PFSK-1 (cell line): Measurements from ENCODE around the gene HSDL2.

Source experiments
- FOXP2 ChIP-seq: optimal IDR thresholded peaks from 2 replicates; pipeline ENCODE3; 2011; ENCODE audit warnings: borderline replicate concordance, control low read depth, inconsistent platforms; ENCODE audit not compliant: insufficient read depth; ENCODE audit errors: extremely low read length, extremely low read depth
- POLR2AphosphoS5 ChIP-seq: IDR thresholded peaks from 2 replicates; pipeline ENCODE4 v1.6.1; 2012; ENCODE audit warnings: low read depth, mild to moderate bottlenecking, control low read depth, low read length, moderate library complexity
- REST ChIP-seq, 2 experiments: IDR thresholded peaks; 2 replicates each; pipeline versions ENCODE4 v1.6.1 to v1.8.0; 2011 to 2012; ENCODE audit warnings: low read depth in 2 of 2, low read length in 2 of 2, control low read depth in 1 of 2, inconsistent platforms in 1 of 2, mild to moderate bottlenecking in 1 of 2, moderate library complexity in 1 of 2; ENCODE audit not compliant: insufficient read depth in 1 of 2
- SIN3A ChIP-seq: IDR thresholded peaks from 2 replicates; pipeline ENCODE4 v1.6.1; 2012; ENCODE audit warnings: mild to moderate bottlenecking, low read length, moderate library complexity, borderline replicate concordance; ENCODE audit not compliant: insufficient read depth
- TAF1 ChIP-seq: IDR thresholded peaks from 2 replicates; pipeline ENCODE4 v1.6.1; 2012; ENCODE audit warnings: low read length, control low read depth, borderline replicate concordance; ENCODE audit not compliant: insufficient read depth

Gene HSDL2

DNA sequence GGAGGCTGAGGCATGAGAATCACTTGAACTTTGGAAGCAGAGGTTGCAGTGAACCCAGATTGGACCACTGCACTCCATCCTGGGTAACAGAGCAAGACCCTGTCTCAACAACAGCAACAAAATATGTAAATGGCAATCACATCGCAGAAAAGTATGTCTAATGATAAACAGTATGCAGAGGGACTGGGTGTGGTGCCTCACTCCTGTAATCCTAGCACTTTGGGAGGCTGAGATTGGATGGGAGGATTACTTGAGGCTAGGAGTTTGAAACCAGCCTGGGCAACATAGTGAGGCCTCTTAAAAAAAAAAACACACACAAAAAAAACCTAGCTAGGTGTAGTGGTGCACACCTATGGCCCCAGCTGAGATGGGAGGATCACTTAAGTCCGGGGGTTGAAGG lies 40.3 kb downstream of the HSDL2 start:
- TF ChIP-seq POLR2AphosphoS5 (no peak), FOXP2 (no peak), SIN3A (no peak), TAF1 (no peak), REST (IDR thresholded peaks at IDR 0.05; ENCODE audit: insufficient read depth in 1 of 2, low read depth in 2 of 2, low read length in 2 of 2) (no peak)

DNA sequence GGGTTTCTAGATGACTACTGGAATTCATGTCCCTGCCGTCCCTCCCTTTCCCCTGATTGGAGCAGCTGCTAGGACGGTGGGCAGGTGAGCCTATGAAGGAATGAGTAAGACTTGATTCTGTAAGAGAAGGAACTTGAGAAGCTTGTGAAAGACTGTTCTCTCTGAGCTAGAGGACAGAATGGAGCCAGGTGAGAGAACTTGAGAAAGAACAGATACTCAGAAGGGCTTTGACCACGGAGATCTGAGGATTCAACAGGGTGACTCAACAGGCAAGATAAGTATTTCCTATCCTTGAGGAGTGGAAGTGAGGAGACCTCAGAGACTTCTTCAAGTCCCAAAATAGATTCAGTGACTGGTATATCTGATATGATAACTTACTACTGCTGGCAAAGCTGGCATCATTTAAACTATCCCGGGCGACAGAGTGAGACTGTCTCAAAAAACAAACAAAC lies 41.9 kb downstream of the HSDL2 start:
- TF ChIP-seq TAF1 (no peak), FOXP2 (no peak), SIN3A (no peak), POLR2AphosphoS5 (no peak), REST (IDR thresholded peaks at IDR 0.05; ENCODE audit: insufficient read depth in 1 of 2, low read depth in 2 of 2, low read length in 2 of 2) (no peak)

- TF ChIP-seq SIN3A (no peak), FOXP2 (no peak), REST (IDR thresholded peaks at IDR 0.05; ENCODE audit: insufficient read depth in 1 of 2, low read depth in 2 of 2, low read length in 2 of 2) (no peak), TAF1 (no peak), POLR2AphosphoS5 (no peak)
Observed at GRCh38 chr9:112422417-112423148, 42.7 kb downstream of the HSDL2 start.

DNA sequence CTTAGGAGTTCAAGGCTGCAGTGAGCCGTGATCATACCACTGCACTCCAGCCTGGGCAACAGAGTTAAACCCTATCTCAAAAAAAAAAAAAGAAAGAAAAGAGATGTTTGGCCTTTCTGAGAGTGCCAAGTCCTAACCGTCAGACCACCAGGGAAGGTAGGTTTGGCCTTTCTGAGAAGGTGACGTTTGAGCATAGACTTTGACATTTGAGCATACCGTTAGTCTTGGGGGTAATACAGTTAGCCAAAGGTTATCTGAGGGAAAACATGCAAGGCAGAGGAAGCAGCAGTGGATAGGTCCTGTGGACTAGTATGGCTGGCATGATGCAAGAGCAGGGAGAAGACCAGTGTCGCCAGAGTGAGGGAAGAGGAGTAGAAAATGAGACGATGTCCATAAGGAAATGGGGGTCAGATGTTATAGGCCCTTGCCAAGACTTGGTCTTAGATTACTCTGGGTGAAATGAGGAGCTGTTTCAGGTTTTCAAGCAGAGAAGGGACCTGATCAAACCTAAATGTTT lies 50.2 kb downstream of the HSDL2 start:
- TF ChIP-seq SIN3A = no peak
- TF ChIP-seq POLR2AphosphoS5 = no peak
- TF ChIP-seq FOXP2 = no peak
- no peak for TF ChIP-seq REST (IDR thresholded peaks at IDR 0.05; ENCODE audit: insufficient read depth in 1 of 2, low read depth in 2 of 2, low read length in 2 of 2)
- TF ChIP-seq TAF1 = no peak
